A549 (cell line): ENCODE data around the gene TGM3. TPM values are rescaled to one million over a fixed set of nuclear protein-coding genes. Genes with fewer than 3 reads are reported as not detected.

ENCODE experiments used
- ATAC-seq, 2 experiments: fragments of 200-7000 bp in 1 of 2; fragments of >200 bp in 1 of 2; cut with Nextera tagmentation in 1 of 2; cut with Tn5 transposase in 1 of 2; 3 replicates each; pipeline versions ENCODE4 v1.8.0 to v1.9.1; 2018 to 2020; ENCODE audit warnings: mild to moderate bottlenecking in 1 of 2, moderate library complexity in 1 of 2
- CTCF ChIA-PET: fragments of 300-600 bp; sonication (Branson Sonifier 250); formaldehyde crosslinking; extraction: SDS; loops from one replicate; lab custom pipeline; 2021; ENCODE audit warnings: antibody characterized with exemption, inconsistent platforms; lab: Yijun Ruan, JAX
- POLR2A ChIA-PET: fragments of 350-600 bp; formaldehyde crosslinking; extraction: SDS; loops from one replicate; lab custom pipeline; 2021; ENCODE audit warnings: antibody characterized with exemption, inconsistent platforms; lab: Yijun Ruan, JAX
- DNase-seq, 2 experiments: peaks; one replicate each; pipeline versions ENCODE4 v3.0.0 to v3.0.0-alpha.2; 2011 to 2016; ENCODE audit warnings: low read depth in 1 of 2, low spot score in 1 of 2
- FAIRE-seq: peaks from 2 replicates; lab custom pipeline; 2011; peaks lifted over from hg19 to GRCh38; lab: Jason Lieb, UNC
- H3K27ac ChIP-seq, 2 experiments: fragments of >200 bp; sonication (Bioruptor Twin); formaldehyde crosslinking; 3 replicates each; pipeline ENCODE4 v1.5.1; 2016 to 2017
- H3K4me1 ChIP-seq: fragments of >200 bp; sonication (Bioruptor Twin); formaldehyde crosslinking; 3 replicates; pipeline ENCODE4 v1.6.1; 2016
- H3K4me2 ChIP-seq: fragments of >200 bp; sonication (Bioruptor Twin); formaldehyde crosslinking; 3 replicates; pipeline ENCODE4 v1.6.1; 2016
- H3K4me3 ChIP-seq: fragments of >200 bp; sonication (Bioruptor Twin); formaldehyde crosslinking; 3 replicates; pipeline ENCODE4 v1.5.1; 2016
- H3K9me3 ChIP-seq: fragments of >200 bp; sonication (Bioruptor Twin); formaldehyde crosslinking; 3 replicates; pipeline ENCODE4 v1.6.1; 2016
- BHLHE40 ChIP-seq: IDR thresholded peaks from 2 replicates; pipeline ENCODE4 v1.6.1; 2012; ENCODE audit warnings: low read depth, low read length, inconsistent platforms
- CBX8 ChIP-seq: fragments of 200-600 bp; sonication (generic); IDR thresholded peaks from 2 replicates; pipeline ENCODE4 v1.6.1; 2016
- CHD4 ChIP-seq: fragments of 200-600 bp; sonication (generic); IDR thresholded peaks from 2 replicates; pipeline ENCODE4 v1.6.1; 2016; ENCODE audit warnings: antibody characterized with exemption, mild to moderate bottlenecking, borderline replicate concordance
- EHF ChIP-seq: fragments of 250-450 bp; sonication (Bioruptor Pico); IDR thresholded peaks from 2 replicates; pipeline ENCODE4 v1.5.0; 2020; ENCODE audit warnings: mild to moderate bottlenecking
- FOSL2 ChIP-seq, 2 experiments: fragments of 450-650 bp in 1 of 2; fragments of >200 bp in 1 of 2; sonication (Bioruptor Twin) in 1 of 2; formaldehyde crosslinking; IDR thresholded peaks; 2 replicates each; pipeline versions ENCODE4 v1.5.0 to v1.6.1; 2016 to 2020; ENCODE audit warnings: mild to moderate bottlenecking in 1 of 2, moderate library complexity in 1 of 2
- FOXS1 ChIP-seq: fragments of 250-450 bp; sonication (Bioruptor Pico); IDR thresholded peaks from 2 replicates; pipeline ENCODE4 v1.5.0; 2020; ENCODE audit warnings: mild to moderate bottlenecking, moderate library complexity
- GATA3 ChIP-seq: IDR thresholded peaks from 2 replicates; pipeline ENCODE4 v1.6.1; 2012; ENCODE audit warnings: borderline replicate concordance
- HDAC2 ChIP-seq: fragments of 200-600 bp; sonication (generic); IDR thresholded peaks from 2 replicates; pipeline ENCODE4 v1.6.1; 2016
- JUN ChIP-seq, 2 experiments: fragments of >200 bp; sonication (Bioruptor Twin); formaldehyde crosslinking; IDR thresholded peaks; 2 replicates in 1 of 2; 3 replicates in 1 of 2; pipeline ENCODE4 v1.6.1; 2016 to 2017
- JUNB ChIP-seq: fragments of >200 bp; sonication (Bioruptor Twin); formaldehyde crosslinking; IDR thresholded peaks from 2 replicates; pipeline ENCODE4 v1.6.1; 2016
- KDM1A ChIP-seq: fragments of 200-600 bp; sonication (generic); IDR thresholded peaks from 2 replicates; pipeline ENCODE4 v1.6.1; 2016; ENCODE audit warnings: low read depth, mild to moderate bottlenecking
- KDM5A ChIP-seq: fragments of 200-600 bp; sonication (generic); IDR thresholded peaks from 2 replicates; pipeline ENCODE4 v1.6.1; 2016; ENCODE audit warnings: antibody characterized with exemption, mild to moderate bottlenecking
- MAZ ChIP-seq: fragments of 150-350 bp; IDR thresholded peaks from 2 replicates; pipeline ENCODE4 v1.6.1; 2014; ENCODE audit warnings: antibody characterized with exemption, low read depth, low read length, borderline replicate concordance
- MYC ChIP-seq: IDR thresholded peaks from 2 replicates; pipeline ENCODE4 v1.6.1; 2012; ENCODE audit warnings: mild to moderate bottlenecking, inconsistent platforms, low read length, improper control_type of control experiment, borderline replicate concordance
- POLR2A ChIP-seq: IDR thresholded peaks from 2 replicates; pipeline ENCODE4 v1.6.1; 2012; ENCODE audit warnings: mild to moderate bottlenecking, low read length
- POLR2AphosphoS2 ChIP-seq: conservative IDR thresholded peaks from 2 replicates; pipeline ENCODE4 v1.6.1; 2012; ENCODE audit warnings: low read length, improper control_type of control experiment, inconsistent platforms
- RARB ChIP-seq: fragments of 250-450 bp; sonication (Bioruptor Pico); IDR thresholded peaks from 2 replicates; pipeline ENCODE4 v1.8.0; 2021; ENCODE audit warnings: mild to moderate bottlenecking, moderate library complexity
- RFX5 ChIP-seq: fragments of 450-650 bp; IDR thresholded peaks from 2 replicates; pipeline ENCODE4 v1.7.1; 2014; ENCODE audit warnings: antibody characterized with exemption, mild to moderate bottlenecking, moderate library complexity
- RNF2 ChIP-seq: fragments of 200-600 bp; sonication (generic); IDR thresholded peaks from 2 replicates; pipeline ENCODE4 v1.6.1; 2016; ENCODE audit warnings: low read depth, mild to moderate bottlenecking, antibody characterized with exemption, moderate library complexity, borderline replicate concordance
- SREBF2 ChIP-seq: fragments of 450-650 bp; IDR thresholded peaks from 2 replicates; pipeline ENCODE4 v1.6.1; 2014; ENCODE audit warnings: mild to moderate bottlenecking, moderate library complexity
- TP53 ChIP-seq: fragments of 250-450 bp; sonication (Bioruptor Pico); IDR thresholded peaks from 2 replicates; pipeline ENCODE4 v1.5.0; 2021; ENCODE audit warnings: mild to moderate bottlenecking, moderate library complexity
- ZFP36 ChIP-seq: fragments of 450-650 bp; IDR thresholded peaks from 2 replicates; pipeline ENCODE4 v1.6.1; 2014; ENCODE audit warnings: borderline replicate concordance; ENCODE audit not compliant: partially characterized antibody
- WGBS: methylation state at CpG from one replicate; pipeline ENCODE4 v1.1.6; 2017; ENCODE audit errors: missing lambda C conversion rate; 5-methylcytosine and 5-hydroxymethylcytosine counted together
- polyA plus RNA-seq, 4 experiments: library from polyadenylated mRNA; depleted of rRNA in 3 of 4; stranded (reverse); fragments of >200 nt; fragmentation: RNase III in 1 of 4; extraction: RNeasy Plus Mini Kit Qiagen cat#74134 plus additional on column Dnase treatment in 1 of 4; gene quantifications; 2 replicates in 3 of 4; 3 replicates in 1 of 4; pipeline ENCODE4 v1.2.3, GENCODE V29; 2011 to 2017
- TF ChIP-seq, protein P1 (sequence below): IDR thresholded peaks from 2 replicates; pipeline ENCODE4 v1.6.1; 2012
- TF ChIP-seq, protein P2 (sequence below): fragments of 450-650 bp; IDR thresholded peaks from 2 replicates; pipeline ENCODE4 v1.6.1; 2014; ENCODE audit warnings: antibody characterized with exemption
- TF ChIP-seq, protein P3 (sequence below): fragments of >200 bp; sonication (Bioruptor Twin); formaldehyde crosslinking; IDR thresholded peaks from 3 replicates; pipeline ENCODE4 v1.5.1; 2016
- TF ChIP-seq, protein P4 (sequence below): IDR thresholded peaks from 2 replicates; pipeline ENCODE4 v1.6.1; 2012

The TGM3 gene
- polyA plus RNA-seq, 2 of the 4 experiments (the other 2 are of a cell fraction), result 0.03 to 0.14 TPM

DNA sequence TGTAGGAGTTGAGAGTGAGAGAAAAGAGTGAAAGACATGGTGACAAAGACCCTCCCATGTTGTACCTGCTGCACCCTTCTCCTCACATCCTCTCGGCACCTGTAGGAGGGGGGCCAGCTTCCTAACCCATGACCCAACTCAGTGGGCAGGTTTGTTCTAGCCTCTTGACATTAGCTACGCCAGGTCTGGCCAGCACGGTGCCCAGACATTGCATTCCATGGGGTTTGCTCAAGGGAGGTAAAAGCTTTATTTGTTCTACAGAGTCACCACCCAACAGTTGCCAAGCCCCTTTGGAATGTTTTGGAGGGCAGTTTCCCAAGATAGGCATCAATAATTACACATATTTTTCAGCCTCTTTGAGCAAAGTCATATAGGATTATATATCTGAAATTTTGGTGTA is 62.2 kb downstream of the TGM3 start:
- POLR2A ChIA-PET, result no interaction called here
- 27% methylated on average over 3 of the region's 3 CpGs for WGBS
- FAIRE-seq (no peak), DNase-seq (no peak), ATAC-seq (no peak)
- no peaks in the 10 kb centered on the region for H3K4me1 ChIP-seq
- peaks cover 8% of the 10 kb centered on the region; the same call in 2 of the 3 replicates for H3K9me3 ChIP-seq
- no peak overlapping the region for H3K4me3 ChIP-seq
- H3K4me2 ChIP-seq, result no peak overlapping the region
- CTCF ChIA-PET, result interaction anchor here (1.1 to 1.9 kb wide), 2 partner anchors 8 to 151 kb away, joined by 3 to 8 read pairs; no protein-coding TSS in a partner anchor
- no peak for TF ChIP-seq GATA3
- H3K27ac ChIP-seq, result no peak overlapping the region

DNA sequence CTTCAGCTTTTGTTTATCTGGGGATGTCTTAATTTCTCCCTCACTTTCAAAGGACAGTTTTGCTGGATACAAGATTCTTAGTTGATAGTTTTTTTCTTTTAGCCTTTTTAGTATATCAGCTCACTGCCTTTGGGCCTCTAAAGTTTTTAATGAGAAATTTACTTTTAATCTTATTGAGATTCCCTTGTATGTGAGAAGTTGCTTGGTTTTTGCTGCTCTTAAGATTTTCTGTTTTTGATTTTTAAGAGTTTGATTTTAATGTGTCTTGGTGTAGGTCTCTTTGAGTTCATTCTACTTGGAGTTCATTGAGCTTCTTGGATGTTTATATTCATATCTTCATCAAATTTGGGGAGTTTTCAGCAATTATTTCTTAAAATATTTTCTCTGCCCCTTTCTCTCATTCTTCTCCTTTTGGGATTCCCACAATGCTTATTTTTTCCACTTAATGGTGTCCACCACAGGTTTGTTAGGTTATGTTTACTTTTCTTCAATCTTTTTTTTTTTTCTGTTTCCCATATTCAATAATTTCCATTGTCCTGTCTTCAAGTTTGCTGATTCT is 65.3 kb downstream of the TGM3 start:
- Histone ChIP-seq H3K4me3 (no peak overlapping the region), H3K4me1 (no peaks in the 10 kb centered on the region), H3K27ac (no peak overlapping the region), H3K9me3 (peaks cover 8% of the 10 kb centered on the region; the same call in 2 of the 3 replicates), H3K4me2 (no peak overlapping the region)
- POLR2A ChIA-PET, result no interaction called here
- DNase-seq (no peak), ATAC-seq (no peak), FAIRE-seq (no peak)
- TF ChIP-seq CBX8, result no peak
- no peak for TF ChIP-seq FOSL2 (IDR thresholded peaks at IDR 0.05)
- no peak for TF ChIP-seq FOSL2 (CRISPR knock-in tag; IDR thresholded peaks at IDR 0.05)
- no peak for TF ChIP-seq KDM5A
- no peak for TF ChIP-seq POLR2AphosphoS2
- TF ChIP-seq GATA3, result no peak
- no peak for TF ChIP-seq FOXS1
- TF ChIP-seq, protein P1, sequence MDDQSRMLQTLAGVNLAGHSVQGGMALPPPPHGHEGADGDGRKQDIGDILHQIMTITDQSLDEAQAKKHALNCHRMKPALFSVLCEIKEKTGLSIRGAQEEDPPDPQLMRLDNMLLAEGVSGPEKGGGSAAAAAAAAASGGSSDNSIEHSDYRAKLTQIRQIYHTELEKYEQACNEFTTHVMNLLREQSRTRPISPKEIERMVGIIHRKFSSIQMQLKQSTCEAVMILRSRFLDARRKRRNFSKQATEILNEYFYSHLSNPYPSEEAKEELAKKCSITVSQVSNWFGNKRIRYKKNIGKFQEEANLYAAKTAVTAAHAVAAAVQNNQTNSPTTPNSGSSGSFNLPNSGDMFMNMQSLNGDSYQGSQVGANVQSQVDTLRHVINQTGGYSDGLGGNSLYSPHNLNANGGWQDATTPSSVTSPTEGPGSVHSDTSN, result no peak
- TF ChIP-seq JUNB, result no peak
- CTCF ChIA-PET, result interaction anchor here (0.7 kb wide), 1 partner anchor 506 kb away, joined by 3 read pairs; no protein-coding TSS in a partner anchor

DNA sequence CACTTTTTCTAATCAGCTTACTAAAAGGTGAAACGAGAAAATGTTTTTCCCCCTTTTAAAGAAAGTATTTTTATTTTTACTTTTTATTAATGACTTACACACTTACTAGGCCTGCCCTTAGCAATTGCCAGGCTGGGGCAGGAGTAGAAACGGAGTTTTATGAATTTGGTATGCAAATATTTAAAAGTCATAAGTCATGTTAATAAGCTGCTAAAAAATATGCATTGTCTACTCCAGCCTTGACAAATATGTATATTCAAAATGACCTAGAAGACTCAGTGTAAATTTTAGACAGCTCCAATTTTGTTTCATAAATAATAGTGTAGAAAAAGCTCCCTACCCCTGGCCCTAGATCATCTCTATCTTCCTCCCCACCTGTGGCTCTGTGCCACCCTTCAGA is 67.4 kb downstream of the TGM3 start:
- POLR2A ChIA-PET, result interaction anchor here (0.5 kb wide), 1 partner anchor 158 kb away, joined by 4 read pairs; no protein-coding TSS in a partner anchor
- DNase-seq, result no peak
- Histone ChIP-seq H3K4me2 (no peak overlapping the region), H3K4me1 (no peaks in the 10 kb centered on the region), H3K27ac (no peak overlapping the region), H3K4me3 (no peak overlapping the region), H3K9me3 (peaks cover 11% of the 10 kb centered on the region; the same call in 2 of the 3 replicates)
- no peak for FAIRE-seq
- ATAC-seq, result no peak
- CTCF ChIA-PET, result interaction anchor here (0.8 to 3.0 kb wide), 3 partner anchors 29 to 86 kb away, joined by 3 to 9 read pairs (median 7); no protein-coding TSS in a partner anchor
- TF ChIP-seq SREBF2, result no peak
- TF ChIP-seq MYC, result no peak
- no peak for TF ChIP-seq RFX5
- TF ChIP-seq POLR2A, result no peak
- TF ChIP-seq CHD4, result no peak
- TF ChIP-seq RNF2, result no peak
- TF ChIP-seq, protein P2, sequence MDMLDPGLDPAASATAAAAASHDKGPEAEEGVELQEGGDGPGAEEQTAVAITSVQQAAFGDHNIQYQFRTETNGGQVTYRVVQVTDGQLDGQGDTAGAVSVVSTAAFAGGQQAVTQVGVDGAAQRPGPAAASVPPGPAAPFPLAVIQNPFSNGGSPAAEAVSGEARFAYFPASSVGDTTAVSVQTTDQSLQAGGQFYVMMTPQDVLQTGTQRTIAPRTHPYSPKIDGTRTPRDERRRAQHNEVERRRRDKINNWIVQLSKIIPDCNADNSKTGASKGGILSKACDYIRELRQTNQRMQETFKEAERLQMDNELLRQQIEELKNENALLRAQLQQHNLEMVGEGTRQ, result no peak
- no peak for TF ChIP-seq EHF (CRISPR knock-in tag)
- TF ChIP-seq, protein P3, sequence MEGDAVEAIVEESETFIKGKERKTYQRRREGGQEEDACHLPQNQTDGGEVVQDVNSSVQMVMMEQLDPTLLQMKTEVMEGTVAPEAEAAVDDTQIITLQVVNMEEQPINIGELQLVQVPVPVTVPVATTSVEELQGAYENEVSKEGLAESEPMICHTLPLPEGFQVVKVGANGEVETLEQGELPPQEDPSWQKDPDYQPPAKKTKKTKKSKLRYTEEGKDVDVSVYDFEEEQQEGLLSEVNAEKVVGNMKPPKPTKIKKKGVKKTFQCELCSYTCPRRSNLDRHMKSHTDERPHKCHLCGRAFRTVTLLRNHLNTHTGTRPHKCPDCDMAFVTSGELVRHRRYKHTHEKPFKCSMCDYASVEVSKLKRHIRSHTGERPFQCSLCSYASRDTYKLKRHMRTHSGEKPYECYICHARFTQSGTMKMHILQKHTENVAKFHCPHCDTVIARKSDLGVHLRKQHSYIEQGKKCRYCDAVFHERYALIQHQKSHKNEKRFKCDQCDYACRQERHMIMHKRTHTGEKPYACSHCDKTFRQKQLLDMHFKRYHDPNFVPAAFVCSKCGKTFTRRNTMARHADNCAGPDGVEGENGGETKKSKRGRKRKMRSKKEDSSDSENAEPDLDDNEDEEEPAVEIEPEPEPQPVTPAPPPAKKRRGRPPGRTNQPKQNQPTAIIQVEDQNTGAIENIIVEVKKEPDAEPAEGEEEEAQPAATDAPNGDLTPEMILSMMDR, result no peak
- no peak for TF ChIP-seq HDAC2
- no peak for TF ChIP-seq MAZ
- no peak for TF ChIP-seq RARB (CRISPR knock-in tag)
- no peak for TF ChIP-seq BHLHE40
- TF ChIP-seq CBX8, result no peak
- TF ChIP-seq, protein P1, result no peak
- TF ChIP-seq, protein P4, sequence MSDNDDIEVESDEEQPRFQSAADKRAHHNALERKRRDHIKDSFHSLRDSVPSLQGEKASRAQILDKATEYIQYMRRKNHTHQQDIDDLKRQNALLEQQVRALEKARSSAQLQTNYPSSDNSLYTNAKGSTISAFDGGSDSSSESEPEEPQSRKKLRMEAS, result no peak
- no peak for TF ChIP-seq ZFP36
- TF ChIP-seq TP53, result no peak
- no peak for TF ChIP-seq JUN (IDR thresholded peaks at IDR 0.05)
- TF ChIP-seq KDM1A, result no peak
- whole genome bisulfite sequencing, result 67% methylated on average over 2 of the region's 2 CpGs
